Ramos (cell line): ENCODE data around the gene SAT2.

Source experiments
- in situ Hi-C: fragments of 300-500 bp; cut with MboI; formaldehyde crosslinking; loops from one replicate; pipeline ENCODE4 v1.14.3; 2022; ENCODE audit warnings: low sequenced_read_pairs; ENCODE audit not compliant: unreplicated experiment

The SAT2 gene

GRCh38 chr17:7593296-7593695, 34.3 kb downstream of the SAT2 start:
- in situ Hi-C loops, result no loop called here

DNA sequence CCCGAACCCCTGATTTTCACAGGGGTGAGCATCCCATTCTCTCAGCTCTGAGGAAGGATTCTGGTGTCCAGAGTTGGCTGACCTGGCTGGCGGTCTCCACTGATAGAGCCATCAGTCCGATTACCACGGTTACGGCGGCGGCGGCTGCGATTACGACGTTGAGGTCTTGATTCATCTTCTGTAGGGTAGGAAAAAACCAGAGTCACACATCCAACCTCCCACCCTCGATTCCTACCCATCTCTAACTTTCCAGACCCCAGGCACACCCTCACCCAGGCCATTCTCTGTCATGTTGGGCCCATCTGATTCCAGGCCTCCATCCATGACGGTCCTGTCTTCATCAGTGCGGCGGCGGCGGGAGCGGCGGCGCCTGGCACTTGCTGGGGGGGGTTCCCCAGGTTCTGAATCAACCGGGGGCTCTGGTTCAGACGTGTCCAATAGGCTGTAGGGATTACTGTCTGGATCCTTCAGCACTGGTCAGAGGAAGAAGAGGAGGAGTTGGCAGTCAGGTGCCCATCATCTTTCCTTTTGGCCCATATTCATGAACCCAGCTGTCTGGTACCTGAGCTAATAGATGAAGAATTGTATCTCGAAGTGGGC, 35.1 kb downstream of the SAT2 start:
- in situ Hi-C loops, result no loop called here

GRCh38 chr17:7591596-7591995, 36.0 kb downstream of the SAT2 start:
- in situ Hi-C loops, result no loop called here

GRCh38 chr17:7590743-7591142, 36.9 kb downstream of the SAT2 start:
- in situ Hi-C loops, result no loop called here

DNA sequence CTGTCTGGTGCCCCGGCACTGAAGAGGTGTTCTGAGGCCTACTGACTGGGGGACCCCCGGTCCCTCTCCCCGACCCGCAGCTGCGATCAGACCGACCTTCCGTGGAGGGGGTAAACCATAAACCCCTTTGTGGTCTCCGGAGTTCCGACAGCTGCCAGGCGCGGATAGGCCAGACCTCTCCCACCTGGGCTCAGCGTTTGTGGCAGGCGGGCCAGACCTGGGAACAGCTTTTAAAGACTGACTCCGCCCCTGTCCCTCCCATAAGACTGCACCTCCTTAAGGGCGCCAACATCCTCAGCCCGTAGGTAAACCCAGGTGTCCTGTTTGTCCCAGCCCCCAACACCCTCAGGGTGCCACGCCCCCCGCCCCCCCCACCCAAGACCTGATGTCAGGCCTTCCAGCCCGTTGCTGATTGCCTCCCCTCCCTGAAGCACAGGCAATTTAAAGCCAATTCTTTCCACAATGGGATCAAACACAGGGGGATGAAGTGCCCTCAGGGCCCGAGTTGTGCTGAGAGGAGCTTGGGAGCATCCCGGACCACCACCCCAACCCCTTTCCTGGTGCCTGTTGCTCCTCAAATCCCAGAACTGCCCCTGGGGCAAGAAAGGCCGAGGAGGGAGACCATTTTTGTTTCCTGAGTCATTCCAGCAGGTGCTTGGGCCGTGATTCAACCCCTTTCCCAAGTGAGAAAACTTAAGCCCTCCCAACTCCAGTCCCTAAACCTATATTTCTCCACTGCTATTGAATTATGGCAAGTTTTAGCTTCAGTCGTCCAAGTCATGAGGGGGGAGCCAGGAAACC, 37.5 kb downstream of the SAT2 start, which contains the start of gene SOX15:
Gene SOX15, minus strand, starts transcription at position 204 of the 801 bp plus-strand sequence. CDS start 418 bp downstream, outside the sequence.
- in situ Hi-C loops, result no loop called here

DNA sequence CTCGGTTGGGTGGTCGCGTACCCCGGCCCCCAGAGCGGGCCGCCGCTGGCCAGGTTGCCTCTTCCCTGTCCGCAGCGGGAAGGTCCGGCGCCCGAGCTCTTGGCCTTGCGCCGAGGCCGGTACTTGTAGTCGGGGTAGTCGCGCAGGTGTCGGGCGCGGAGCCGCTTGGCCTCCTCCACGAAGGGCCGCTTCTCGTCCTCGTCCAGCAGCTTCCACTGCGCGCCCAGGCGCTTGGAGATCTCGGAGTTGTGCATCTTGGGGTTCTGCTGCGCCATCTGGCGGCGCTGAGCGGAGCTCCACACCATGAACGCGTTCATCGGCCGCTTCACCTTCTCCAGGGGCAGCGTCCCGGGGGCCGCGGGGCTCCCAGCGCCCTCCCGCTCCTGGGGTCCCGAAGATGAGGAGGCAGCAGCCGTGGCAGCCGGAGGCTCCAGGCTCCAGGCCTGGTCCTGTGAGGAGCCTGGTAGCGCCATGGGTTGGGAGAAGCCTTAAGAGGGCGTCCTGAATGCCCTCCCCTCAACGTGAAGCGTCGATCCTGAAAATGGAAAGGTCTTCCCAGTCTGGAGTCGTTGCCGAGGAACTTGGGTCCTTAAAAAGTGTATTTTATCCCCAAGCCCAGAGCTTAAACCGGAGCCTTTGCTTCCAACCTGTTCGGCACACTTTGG, 38.3 kb downstream of the SAT2 start:
- in situ Hi-C loops, result no loop called here

DNA sequence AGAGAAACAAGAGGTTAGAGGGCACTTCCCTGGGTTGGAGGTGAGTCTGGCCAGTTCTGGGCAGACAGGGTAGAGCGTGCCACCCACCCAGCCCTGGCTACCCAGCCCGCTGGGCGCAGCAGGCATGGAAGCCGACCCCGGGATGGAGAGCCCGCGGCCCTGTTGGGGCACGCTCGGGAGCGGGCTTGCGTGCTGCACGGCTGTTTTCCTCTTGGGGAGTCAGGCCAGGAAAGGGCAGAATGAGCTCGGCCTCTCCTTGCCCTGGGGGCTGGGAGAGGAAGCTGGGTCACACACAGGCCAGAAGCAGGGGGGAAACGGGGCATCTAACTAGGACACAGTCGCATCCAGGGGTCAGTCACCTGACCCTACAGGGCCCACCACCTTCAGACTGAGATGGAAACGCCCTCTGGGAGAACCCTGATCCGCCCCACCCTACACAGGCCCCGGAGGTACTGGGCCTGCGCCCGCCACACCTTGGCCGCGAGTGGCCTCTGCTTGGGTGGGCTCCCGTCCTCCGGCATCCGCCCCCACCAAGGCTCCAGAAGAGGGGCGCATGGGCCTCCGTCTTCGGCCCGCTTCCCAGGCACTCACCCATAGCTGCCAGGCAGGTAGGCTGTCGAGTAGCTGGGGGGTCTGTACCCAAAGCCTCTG, 38.9 kb downstream of the SAT2 start:
- in situ Hi-C loops, result no loop called here

DNA sequence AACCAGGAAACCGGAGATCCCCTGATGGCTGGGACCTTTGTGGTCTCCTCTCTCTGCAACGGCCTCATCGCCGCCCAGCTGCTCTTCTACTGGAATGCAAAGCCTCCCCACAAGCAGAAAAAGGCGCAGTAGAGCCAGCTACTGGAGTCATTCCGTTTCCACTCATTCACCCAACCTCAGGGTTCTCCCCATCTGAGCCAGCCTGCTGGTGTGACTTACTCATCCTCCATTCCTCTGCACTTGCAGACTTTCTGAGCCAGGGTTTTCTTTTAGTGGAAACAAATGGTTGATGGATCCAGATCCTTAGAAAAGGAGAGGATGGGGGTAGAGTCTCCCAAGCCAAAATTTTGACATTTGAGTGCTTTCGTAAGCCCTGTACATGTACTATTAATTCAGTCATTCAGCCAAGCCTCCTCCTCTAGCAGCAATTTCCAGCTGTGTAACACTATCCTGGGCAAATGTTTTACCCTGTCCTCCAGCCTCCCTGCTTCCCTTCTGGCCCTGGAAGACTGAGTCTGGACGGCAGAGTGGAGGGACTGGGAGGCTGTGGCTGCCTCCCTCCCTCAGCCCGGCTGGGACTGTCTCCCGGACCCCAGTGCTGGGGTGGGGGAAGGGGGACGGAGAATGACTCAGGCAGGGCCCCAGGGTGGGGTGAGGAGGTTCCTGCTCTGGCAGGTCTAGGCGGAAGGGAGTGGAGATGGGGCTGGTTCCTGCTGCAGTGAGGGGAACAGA, 40.0 kb downstream of the SAT2 start:
- in situ Hi-C loops, result no loop called here

GRCh38 chr17:7586673-7587419, 40.8 kb downstream of the SAT2 start:
- in situ Hi-C loops, result no loop called here

DNA sequence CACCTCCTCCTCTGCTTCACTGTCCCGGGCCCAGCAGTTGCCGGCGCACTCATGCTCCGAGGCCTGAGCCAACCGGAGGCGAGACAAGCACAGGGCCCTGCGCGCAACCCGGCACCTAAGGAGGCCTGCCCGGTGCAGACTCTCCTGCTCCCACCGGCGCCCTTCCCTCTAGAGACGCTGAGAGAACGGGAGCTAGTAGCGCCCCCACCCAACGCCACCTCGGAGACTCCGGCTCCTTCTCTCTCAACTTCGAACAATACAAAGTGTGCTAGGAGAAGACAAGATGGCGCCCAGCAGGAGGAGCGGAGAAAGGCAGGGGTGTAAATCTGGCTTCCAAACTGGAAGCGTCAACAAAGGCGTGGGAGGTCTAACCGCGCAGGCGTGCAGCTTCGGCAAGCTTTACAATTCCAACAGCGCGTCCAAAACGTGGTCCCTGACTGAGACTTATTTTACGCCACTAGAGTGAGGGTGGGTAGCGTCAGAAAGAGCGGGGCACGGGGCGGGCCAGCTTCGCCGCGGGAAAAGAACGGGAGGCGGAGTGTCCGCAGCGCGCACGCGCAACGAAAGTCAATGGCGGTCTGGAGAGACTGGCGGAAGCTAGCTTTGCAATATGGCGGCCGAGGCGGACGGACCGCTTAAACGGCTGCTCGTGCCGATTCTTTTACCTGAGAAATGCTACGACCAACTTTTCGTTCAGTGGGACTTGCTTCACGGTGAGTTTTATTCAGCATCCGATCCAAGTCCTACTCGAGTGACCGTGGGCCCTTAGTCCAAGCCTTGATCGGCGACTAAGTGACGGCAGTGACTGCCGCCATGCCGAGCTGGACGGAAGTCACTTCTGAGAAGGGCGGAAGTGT, 44.1 kb downstream of the SAT2 start, which contains the start of gene MPDU1:
Gene MPDU1, plus strand, starts transcription at position 600 of the 857 bp plus-strand sequence. Its CDS starts 11 bp downstream, at position 611.
- in situ Hi-C loops, result no loop called here

DNA sequence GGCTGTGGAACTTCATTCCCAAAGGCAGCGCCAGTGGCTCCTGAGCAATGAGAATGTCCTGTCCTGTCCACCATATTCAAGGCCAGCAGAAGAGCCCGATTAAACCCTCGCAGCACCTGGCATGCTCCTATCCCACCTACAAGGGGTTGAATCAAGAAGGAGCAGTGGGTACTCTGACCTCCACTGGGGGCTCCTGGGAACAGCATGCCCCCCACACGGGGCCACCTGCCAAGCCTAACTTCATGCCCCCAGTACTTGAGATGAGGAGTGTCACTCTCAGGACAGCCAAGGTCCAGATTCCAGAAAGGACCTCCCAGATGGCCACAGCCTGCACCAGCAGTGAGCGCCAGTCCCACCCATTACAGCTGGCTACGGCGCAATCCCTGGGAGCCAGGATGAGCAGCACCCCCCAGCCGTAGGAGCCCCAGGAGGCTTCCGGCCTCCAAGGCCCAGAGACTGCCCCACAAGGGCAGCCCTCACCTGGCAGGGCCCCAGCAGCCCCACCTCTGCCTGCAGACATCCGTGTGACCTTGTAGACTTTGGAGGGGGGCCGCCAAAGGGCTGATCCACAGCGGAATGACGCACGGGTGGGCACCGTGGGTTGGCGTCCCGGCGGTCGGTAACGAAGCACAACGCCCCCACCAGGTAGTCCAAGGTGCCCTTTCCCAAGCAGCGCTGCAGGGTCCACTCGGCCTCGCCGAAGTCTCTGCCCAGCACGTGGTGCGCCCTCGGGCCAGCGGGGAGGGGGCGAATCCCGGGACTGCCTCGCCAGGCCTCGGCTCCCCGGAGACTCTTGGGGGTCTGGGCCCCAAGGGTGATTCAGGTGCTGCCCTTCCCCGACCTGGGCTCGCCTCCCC, 45.0 kb downstream of the SAT2 start:
- in situ Hi-C loops, result no loop called here

- in situ Hi-C loops, result no loop called here
Measured at GRCh38 chr17:7580604-7581575, 46.7 kb downstream of the SAT2 start.

- in situ Hi-C loops, result no loop called here
Measured at GRCh38 chr17:7579834-7580603, 47.6 kb downstream of the SAT2 start.

- in situ Hi-C loops, result no loop called here
Measured at GRCh38 chr17:7579001-7579833, 48.4 kb downstream of the SAT2 start, which contains the start of gene CD68. TSS of gene CD68 (plus strand) at chr17:7579638. CDS start at chr17:7579678, 40 bp downstream.
